Breast epithelium (tissue), 4 donors: ENCODE data around the gene ATP6V1C2. TPM values are rescaled to one million over a fixed set of nuclear protein-coding genes. Genes with fewer than 3 reads are reported as not detected.
A peak's percentile ranks its signal among the peaks of the same experiment; 100 is the strongest.

Experiments used
- DNase-seq, 2 donors: peaks; one replicate each; pipeline ENCODE4 v3.0.0-alpha.2; 2019; ENCODE audit warnings: low spot score in 2 of 2
- H3K27ac ChIP-seq, 2 donors: fragments of 200-600 bp; sonication (generic) in 1 of 2; one replicate each; pipeline ENCODE4 v1.5.1; 2016 to 2019; ENCODE audit warnings: mild to moderate bottlenecking in 1 of 2
- H3K27me3 ChIP-seq, 2 donors: fragments of 200-600 bp; sonication (generic) in 1 of 2; one replicate each; pipeline versions ENCODE4 v1.5.1 to v1.6.0; 2017 to 2019; ENCODE audit warnings: control low read depth in 1 of 2, mild to moderate bottlenecking in 1 of 2
- H3K36me3 ChIP-seq: fragments of 200-600 bp; one replicate; pipeline ENCODE4 v1.5.1; 2019
- H3K4me1 ChIP-seq, 2 donors: fragments of 200-600 bp; sonication (generic); one replicate each; pipeline ENCODE4 v1.5.1; 2016 to 2019; ENCODE audit warnings: control low read depth in 1 of 2
- H3K4me3 ChIP-seq, 3 donors: fragments of 200-600 bp; sonication (generic); 1 replicate in 2 of 3; 2 replicates in 1 of 3; pipeline ENCODE4 v1.5.1; 2016 to 2019; ENCODE audit warnings: mild to moderate bottlenecking in 3 of 3, moderate library complexity in 2 of 3
- H3K9me3 ChIP-seq, 2 donors: fragments of 200-600 bp; sonication (generic) in 1 of 2; one replicate each; pipeline ENCODE4 v1.5.1; 2016 to 2019; ENCODE audit warnings: control low read depth in 1 of 2
- CTCF ChIP-seq, 3 donors: fragments of 450-650 bp; IDR thresholded peaks; one replicate each; pipeline ENCODE4 v1.5.1; 2016 to 2017; ENCODE audit warnings: antibody characterized with exemption in 3 of 3, mild to moderate bottlenecking in 3 of 3, moderate library complexity in 3 of 3
- POLR2A ChIP-seq: fragments of 450-650 bp; IDR thresholded peaks from one replicate; pipeline ENCODE4 v1.6.1; 2016; ENCODE audit warnings: antibody characterized with exemption, mild to moderate bottlenecking, moderate library complexity
- POLR2AphosphoS5 ChIP-seq, 3 donors: sonication (generic); formaldehyde crosslinking; IDR thresholded peaks; one replicate each; pipeline ENCODE4 v1.6.1; 2017; ENCODE audit warnings: antibody characterized with exemption in 3 of 3
- intact Hi-C: fragments of 100-400 bp; cut with DNase I; formaldehyde crosslinking; loops from one replicate; pipeline ENCODE4 v1.15.1; 2023; ENCODE audit warnings: low total_unique reads
- total RNA-seq, 3 donors: library from RNA; depleted of rRNA; stranded (reverse); fragments of >200 nt; gene quantifications; one replicate each; pipeline ENCODE4 v1.1.0, GENCODE V29; 2016

The ATP6V1C2 gene
- total RNA-seq, 3 donors from 2014 or later = 0.16 to 18.7 (median 0.66) TPM

GRCh38 chr2:10716581-10716980, 4.8 kb upstream of the ATP6V1C2 start:
- H3K36me3 ChIP-seq = no peaks in the 10 kb centered on the region
- intact Hi-C loops = no loop called here
- no peak overlapping the region for H3K4me3 ChIP-seq
- peaks cover 0 to 15% of the 10 kb centered on the region in 2 donors for H3K27me3 ChIP-seq
- TF ChIP-seq POLR2AphosphoS5 (IDR thresholded peaks at IDR 0.05) (no peak), POLR2A (no peak), CTCF (IDR thresholded peaks at IDR 0.05) (no peak)
- no peaks in the 10 kb centered on the region for H3K9me3 ChIP-seq
- H3K4me1 ChIP-seq = peaks cover 0 to 10% of the 10 kb centered on the region in 2 donors
- DNase-seq = no peak
- peak overlapping the region; percentile 38 to 65 for H3K27ac ChIP-seq

GRCh38 chr2:10717628-10718027, 3.8 kb upstream of the ATP6V1C2 start:
- peak in 1 of 2 donors; percentile 80 for DNase-seq
- intact Hi-C loops = no loop called here
- H3K27ac ChIP-seq = peak overlapping the region; percentile 65 to 71
- no peaks in the 10 kb centered on the region for H3K9me3 ChIP-seq
- TF ChIP-seq CTCF (IDR thresholded peaks at IDR 0.05) (no peak), POLR2A (no peak), POLR2AphosphoS5 (IDR thresholded peaks at IDR 0.05) (peak in 1 of 3 donors; percentile 35)
- H3K4me1 ChIP-seq = peaks cover 0 to 11% of the 10 kb centered on the region in 2 donors
- no peak overlapping the region for H3K4me3 ChIP-seq
- peaks cover 0 to 17% of the 10 kb centered on the region in 2 donors for H3K27me3 ChIP-seq
- no peaks in the 10 kb centered on the region for H3K36me3 ChIP-seq

- peaks cover 0 to 11% of the 10 kb centered on the region in 2 donors for H3K4me1 ChIP-seq
- H3K27ac ChIP-seq = no peak overlapping the region
- no peaks in the 10 kb centered on the region for H3K36me3 ChIP-seq
- no peak for DNase-seq
- TF ChIP-seq CTCF (IDR thresholded peaks at IDR 0.05) = no peak
- TF ChIP-seq POLR2AphosphoS5 (IDR thresholded peaks at IDR 0.05) = no peak
- TF ChIP-seq POLR2A = no peak
- peaks cover 0 to 34% of the 10 kb centered on the region in 2 donors for H3K27me3 ChIP-seq
- no peaks in the 10 kb centered on the region for H3K9me3 ChIP-seq
- intact Hi-C loops = no loop called here
- no peak overlapping the region for H3K4me3 ChIP-seq
Observed at GRCh38 chr2:10720306-10720705, 1.1 kb upstream of the ATP6V1C2 start.

- H3K27me3 ChIP-seq = peaks cover 0 to 34% of the 10 kb centered on the region in 2 donors
- TF ChIP-seq POLR2AphosphoS5 (IDR thresholded peaks at IDR 0.05) = no peak
- no peak for TF ChIP-seq CTCF (IDR thresholded peaks at IDR 0.05)
- no peak for TF ChIP-seq POLR2A
- H3K4me3 ChIP-seq = peak overlapping the region; percentile 29 to 77 (median 60)
- intact Hi-C loops = no loop called here
- H3K9me3 ChIP-seq = no peaks in the 10 kb centered on the region
- H3K4me1 ChIP-seq = peaks cover 0 to 11% of the 10 kb centered on the region in 2 donors
- no peak overlapping the region for H3K27ac ChIP-seq
- no peak for DNase-seq
- H3K36me3 ChIP-seq = no peaks in the 10 kb centered on the region
Observed at GRCh38 chr2:10720947-10721395, 459 bp upstream of the ATP6V1C2 start.

GRCh38 chr2:10722252-10722825, 909 bp downstream of the ATP6V1C2 start:
- DNase-seq = no peak
- Histone ChIP-seq H3K4me3 (peak overlapping the region; percentile 29 to 77 (median 60)), H3K27ac (no peak overlapping the region), H3K36me3 (no peaks in the 10 kb centered on the region), H3K27me3 (peaks cover 0 to 34% of the 10 kb centered on the region in 2 donors), H3K9me3 (no peaks in the 10 kb centered on the region), H3K4me1 (peaks cover 0 to 11% of the 10 kb centered on the region in 2 donors)
- intact Hi-C loops = no loop called here
- TF ChIP-seq POLR2A = no peak
- no peak for TF ChIP-seq CTCF (IDR thresholded peaks at IDR 0.05)
- no peak for TF ChIP-seq POLR2AphosphoS5 (IDR thresholded peaks at IDR 0.05)
